ENCODE results near the gene CPN1. TPM values are rescaled to one million over a fixed set of nuclear protein-coding genes. Genes with fewer than 3 reads are reported as not detected.

The CPN1 gene
- total and polyA plus RNA-seq, 2 donors from 2014 or later, result 0.43 TPM; not detected in 1

DNA sequence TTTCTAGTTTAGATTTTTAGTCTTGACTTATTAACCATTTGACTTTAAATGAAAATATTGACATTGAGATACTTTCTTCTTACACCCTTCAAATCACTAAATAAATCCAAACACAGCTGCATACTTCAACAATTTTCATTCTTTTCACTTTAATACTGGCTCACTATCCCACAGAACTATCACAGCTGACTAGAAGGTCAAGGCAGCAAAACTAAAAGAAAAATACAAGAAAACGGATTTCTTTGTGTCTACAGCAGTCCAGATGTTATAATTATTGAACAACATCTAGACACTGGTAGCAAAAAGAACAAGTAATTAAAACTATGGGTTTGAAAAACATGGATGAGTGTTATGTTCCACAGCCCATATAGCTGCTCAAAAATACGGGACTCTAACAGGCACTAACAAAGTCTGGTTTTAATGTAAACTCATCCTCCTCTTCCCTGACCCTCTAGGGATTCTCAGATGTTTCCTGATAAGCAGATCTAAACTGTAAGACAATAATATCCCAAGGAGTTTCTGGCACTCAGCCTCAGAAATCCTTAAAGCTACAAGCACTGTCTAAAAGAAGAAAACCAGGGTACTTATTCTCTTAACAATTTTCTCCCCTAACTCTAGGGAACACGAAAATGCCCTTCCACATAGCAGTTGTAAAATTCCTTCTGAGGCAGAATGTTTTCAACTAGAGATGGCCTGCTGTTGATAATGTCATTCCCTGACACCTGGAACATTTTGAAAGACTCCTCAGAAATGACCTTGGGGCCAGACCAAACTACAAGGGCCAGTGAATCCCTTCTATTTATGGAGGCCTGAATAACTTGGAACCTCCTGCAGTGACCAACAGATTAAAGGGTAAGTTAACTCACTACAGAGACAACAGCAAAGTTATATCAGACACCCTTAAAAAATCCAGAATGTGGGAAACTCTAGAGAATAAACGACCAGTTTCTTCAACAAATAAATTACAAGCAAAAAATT is 84.7 kb downstream of the CPN1 start:
- Histone ChIP-seq H3K4me1 (ENCODE audit: control insufficient read depth in 2 of 3, insufficient read depth in 2 of 3, low read depth in 1 of 3, low read length in 3 of 3) (peaks cover 0 to 5% (median 2%) of the 10 kb centered on the region in 3 donors), H3K36me3 (ENCODE audit: control insufficient read depth in 2 of 3, insufficient read depth in 3 of 3, low read length in 3 of 3) (no peaks in the 10 kb centered on the region), H3K9me3 (ENCODE audit: control insufficient read depth in 2 of 3, insufficient read depth in 1 of 3, low read length in 3 of 3) (no peaks in the 10 kb centered on the region), H3K27ac (ENCODE audit: low read depth in 2 of 2, low read length in 2 of 2) (peak overlapping the region in 1 of 2 donors; percentile 4), H3K4me3 (ENCODE audit: low read length in 3 of 3) (no peak overlapping the region), H3K27me3 (ENCODE audit: control insufficient read depth, insufficient read depth, low read length) (no peaks in the 10 kb centered on the region), H3K9ac (ENCODE audit: low read length in 3 of 3) (no peak overlapping the region)
- no peak for FAIRE-seq
- intact Hi-C loops (cut with DNase I), result no loop called here
- no peak for TF ChIP-seq CTCF (IDR thresholded peaks at IDR 0.05; ENCODE audit: borderline replicate concordance, extremely low read depth, insufficient read depth)
- DNase-seq, result peak in 2 of 5 donors; percentile 44 to 65

DNA sequence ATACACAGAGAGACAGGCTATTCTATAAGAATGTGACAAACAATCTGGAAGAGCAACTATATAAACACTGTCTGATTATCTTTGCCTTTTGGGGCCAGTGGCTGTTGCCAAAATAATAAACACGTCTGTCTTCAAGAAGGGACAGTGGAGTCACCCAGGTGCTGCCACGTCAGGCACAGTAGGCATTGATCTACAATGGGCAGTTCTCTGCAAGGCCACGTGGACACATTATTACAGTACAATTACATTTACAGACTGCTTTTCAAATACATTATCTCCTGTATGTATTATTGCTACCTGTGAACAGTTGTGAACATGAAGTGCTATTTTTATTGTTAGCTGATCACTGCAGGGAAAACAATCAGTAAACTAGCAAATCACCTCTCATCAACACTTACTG is 86.0 kb downstream of the CPN1 start:
- no peak for TF ChIP-seq CTCF (IDR thresholded peaks at IDR 0.05; ENCODE audit: borderline replicate concordance, extremely low read depth, insufficient read depth)
- Histone ChIP-seq H3K4me3 (ENCODE audit: low read length in 3 of 3) (no peak overlapping the region), H3K9me3 (ENCODE audit: control insufficient read depth in 2 of 3, insufficient read depth in 1 of 3, low read length in 3 of 3) (no peaks in the 10 kb centered on the region), H3K4me1 (ENCODE audit: control insufficient read depth in 2 of 3, insufficient read depth in 2 of 3, low read depth in 1 of 3, low read length in 3 of 3) (peaks cover 0 to 5% (median 2%) of the 10 kb centered on the region in 3 donors), H3K27ac (ENCODE audit: low read depth in 2 of 2, low read length in 2 of 2) (no peak overlapping the region), H3K27me3 (ENCODE audit: control insufficient read depth, insufficient read depth, low read length) (no peaks in the 10 kb centered on the region), H3K36me3 (ENCODE audit: control insufficient read depth in 2 of 3, insufficient read depth in 3 of 3, low read length in 3 of 3) (no peaks in the 10 kb centered on the region), H3K9ac (ENCODE audit: low read length in 3 of 3) (no peak overlapping the region)
- intact Hi-C loops (cut with DNase I), result no loop called here
- DNase-seq (no peak), FAIRE-seq (no peak)

DNA sequence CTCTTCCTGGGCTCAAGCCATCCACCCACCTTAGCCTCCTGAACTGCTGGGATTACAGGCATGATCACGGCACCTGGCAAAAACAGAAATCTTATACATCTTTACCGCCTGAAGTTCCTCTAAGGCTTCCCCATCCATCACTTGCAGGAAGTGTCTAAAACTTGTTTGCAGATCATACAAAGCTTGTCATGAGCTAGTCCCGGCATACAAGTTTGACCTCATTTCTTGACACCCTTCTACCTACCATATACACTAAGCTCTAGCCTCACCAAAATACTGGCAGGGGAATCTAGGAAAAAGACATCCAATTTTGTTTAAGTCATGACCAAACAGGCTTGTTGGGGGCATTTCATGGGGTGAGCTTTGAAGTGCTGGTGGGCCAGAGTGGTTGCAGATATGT is 86.4 kb downstream of the CPN1 start:
- H3K27me3 ChIP-seq (ENCODE audit: control insufficient read depth, insufficient read depth, low read length), result no peaks in the 10 kb centered on the region
- no peak overlapping the region for H3K27ac ChIP-seq (ENCODE audit: low read depth in 2 of 2, low read length in 2 of 2)
- H3K4me1 ChIP-seq (ENCODE audit: control insufficient read depth in 2 of 3, insufficient read depth in 2 of 3, low read depth in 1 of 3, low read length in 3 of 3), result peaks cover 0 to 5% (median 2%) of the 10 kb centered on the region in 3 donors
- no peak for FAIRE-seq
- no peak overlapping the region for H3K4me3 ChIP-seq (ENCODE audit: low read length in 3 of 3)
- H3K9ac ChIP-seq (ENCODE audit: low read length in 3 of 3), result no peak overlapping the region
- no peak for DNase-seq
- no peaks in the 10 kb centered on the region for H3K9me3 ChIP-seq (ENCODE audit: control insufficient read depth in 2 of 3, insufficient read depth in 1 of 3, low read length in 3 of 3)
- intact Hi-C loops (cut with DNase I), result no loop called here
- TF ChIP-seq CTCF (IDR thresholded peaks at IDR 0.05; ENCODE audit: borderline replicate concordance, extremely low read depth, insufficient read depth), result no peak
- no peaks in the 10 kb centered on the region for H3K36me3 ChIP-seq (ENCODE audit: control insufficient read depth in 2 of 3, insufficient read depth in 3 of 3, low read length in 3 of 3)
